GM12874 (cell line): ENCODE measurements around the gene SPPL2B.

ENCODE experiments used
- CTCF ChIP-seq: IDR thresholded peaks from 2 replicates; pipeline ENCODE4 v1.5.1; 2011; ENCODE audit warnings: low read depth, mild to moderate bottlenecking, control low read depth, low read length, moderate library complexity; ENCODE audit not compliant: insufficient read depth

The SPPL2B gene

GRCh38 chr19:2321565-2322283 lies 6.8 kb upstream of the SPPL2B start:
- no peak for TF ChIP-seq CTCF

- no peak for TF ChIP-seq CTCF
Observed at GRCh38 chr19:2323707-2324106, 4.8 kb upstream of the SPPL2B start.

- no peak for TF ChIP-seq CTCF
Observed at GRCh38 chr19:2324220-2324948, 4.1 kb upstream of the SPPL2B start.

GRCh38 chr19:2325281-2326046 lies 3.0 kb upstream of the SPPL2B start:
- no peak for TF ChIP-seq CTCF

- no peak for TF ChIP-seq CTCF
Observed at GRCh38 chr19:2326699-2327360, 1.7 kb upstream of the SPPL2B start.

GRCh38 chr19:2327773-2328400 lies 597 bp upstream of the SPPL2B start:
- no peak for TF ChIP-seq CTCF

GRCh38 chr19:2329149-2329478 lies 630 bp downstream of the SPPL2B start:
- no peak for TF ChIP-seq CTCF
